MV-4-11 (cell line): ENCODE measurements around the gene PIGZ.

Experiments
- DNase-seq: peaks from one replicate; lab custom pipeline; 2025; lab: John Stamatoyannopoulos, UW

Gene PIGZ

DNA sequence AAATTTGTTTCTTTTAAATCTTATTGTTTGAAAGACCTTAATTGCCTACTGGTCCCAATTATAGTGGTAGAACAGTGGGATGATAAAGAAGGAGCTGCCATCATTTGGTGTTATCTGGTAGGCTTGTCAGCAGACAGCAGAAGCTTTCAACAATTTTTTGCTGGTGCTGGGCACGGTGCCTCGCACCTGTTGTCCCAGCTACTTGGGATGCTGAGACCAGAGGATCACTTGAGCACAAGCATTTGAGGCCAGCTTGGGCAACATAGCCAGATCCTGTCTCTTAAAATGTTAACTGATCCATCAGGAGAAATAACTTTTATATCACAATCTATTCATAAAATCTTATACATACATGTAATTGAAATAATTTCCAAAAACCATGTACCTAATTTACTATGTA is 64.9 kb downstream of the PIGZ start:
- no peak for DNase-seq

DNA sequence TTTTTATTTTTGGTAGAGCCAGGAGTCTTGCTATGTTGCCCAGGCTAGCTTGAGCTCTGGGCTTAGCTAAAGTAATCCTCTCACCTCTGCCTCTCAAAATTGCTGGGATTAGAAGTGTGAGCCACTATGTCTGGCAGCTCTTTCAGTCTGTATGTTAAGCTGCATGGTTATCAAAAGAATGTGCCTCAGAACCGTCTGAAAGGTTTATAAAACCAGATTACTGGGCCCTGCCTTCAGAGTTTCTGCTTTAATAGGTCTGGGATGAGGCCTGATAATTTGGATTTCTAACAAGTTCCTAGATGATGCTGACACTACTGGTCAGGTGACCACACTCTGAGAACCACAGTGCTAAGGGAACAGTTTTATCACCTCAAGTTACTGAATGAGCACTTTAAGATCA is 66.3 kb downstream of the PIGZ start:
- DNase-seq, result no peak

DNA sequence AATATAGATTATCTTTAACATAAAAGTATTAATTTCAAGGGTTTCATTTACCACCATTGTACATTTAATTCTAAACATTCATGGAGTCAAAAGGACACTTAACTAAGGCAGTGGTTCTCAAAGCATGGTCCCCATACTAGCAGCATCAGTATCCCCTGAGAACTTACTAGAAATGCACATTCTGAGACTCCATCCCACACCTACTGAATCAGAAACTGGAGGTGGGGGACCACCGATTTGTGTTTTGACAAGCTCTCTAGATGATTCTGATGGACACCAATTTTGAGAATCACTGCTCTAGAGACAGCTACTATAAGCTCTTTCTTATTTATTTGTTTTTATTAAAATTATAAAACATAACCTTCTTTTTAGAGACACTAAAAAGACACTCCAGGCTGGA is 66.9 kb downstream of the PIGZ start:
- no peak for DNase-seq
